IPS-18a (cell line): ENCODE measurements around the gene CD38.
"Not testable (repeated sequence)": the region's sequence is repeated elsewhere in the genome, so short reads cannot be mapped to it uniquely, and the experiment has no call there.

Source experiments
- H3K27ac ChIP-seq: one replicate; pipeline ENCODE4 v1.5.1; 2013; ENCODE audit warnings: low read length
- H3K27me3 ChIP-seq: one replicate; pipeline ENCODE4 v1.6.1; 2013; ENCODE audit warnings: mild to moderate bottlenecking, low read length; ENCODE audit not compliant: control insufficient read depth, insufficient read depth
- H3K36me3 ChIP-seq: one replicate; pipeline ENCODE4 v1.6.1; 2013; ENCODE audit warnings: low read depth, low read length; ENCODE audit not compliant: control insufficient read depth
- H3K4me1 ChIP-seq: one replicate; pipeline ENCODE4 v1.6.1; 2013; ENCODE audit warnings: low read depth, low read length; ENCODE audit not compliant: control insufficient read depth
- H3K4me3 ChIP-seq: one replicate; pipeline ENCODE4 v1.5.1; 2013; ENCODE audit warnings: low read length
- H3K9ac ChIP-seq: one replicate; pipeline ENCODE4 v1.6.1; 2013; ENCODE audit warnings: mild to moderate bottlenecking, low read length, moderate library complexity
- H3K9me3 ChIP-seq: one replicate; pipeline ENCODE4 v1.6.1; 2013; ENCODE audit warnings: low read depth, low read length; ENCODE audit not compliant: control insufficient read depth

Gene CD38

GRCh38 chr4:15805583-15806517 is 27.7 kb downstream of the CD38 start:
- H3K4me1 ChIP-seq: no peaks in the 10 kb centered on the region
- H3K9ac ChIP-seq: no peak overlapping the region
- H3K27ac ChIP-seq: no peak overlapping the region

GRCh38 chr4:15809058-15809457 is 30.9 kb downstream of the CD38 start:
- peaks cover 6% of the 10 kb centered on the region for H3K4me1 ChIP-seq
- no peak overlapping the region for H3K4me3 ChIP-seq
- H3K9ac ChIP-seq: no peak overlapping the region
- H3K27me3 ChIP-seq: no peaks in the 10 kb centered on the region
- H3K36me3 ChIP-seq: no peaks in the 10 kb centered on the region
- H3K27ac ChIP-seq: no peak overlapping the region
- no peaks in the 10 kb centered on the region for H3K9me3 ChIP-seq

More at GRCh38 chr4:15805583-15806517, 27.7 kb downstream of the CD38 start:
- no peaks in the 10 kb centered on the region for H3K36me3 ChIP-seq
- H3K4me3 ChIP-seq: no peak overlapping the region
- H3K9me3 ChIP-seq: no peaks in the 10 kb centered on the region
- no peaks in the 10 kb centered on the region for H3K27me3 ChIP-seq

GRCh38 chr4:15809466-15809865 is 31.3 kb downstream of the CD38 start:
- Histone ChIP-seq H3K27ac (no peak overlapping the region), H3K4me3 (no peak overlapping the region), H3K9me3 (no peaks in the 10 kb centered on the region)

GRCh38 chr4:15811703-15812337 is 33.7 kb downstream of the CD38 start:
- no peaks in the 10 kb centered on the region for H3K9me3 ChIP-seq
- H3K4me3 ChIP-seq: no peak overlapping the region
- no peaks in the 10 kb centered on the region for H3K27me3 ChIP-seq
- H3K4me1 ChIP-seq: peaks cover 6% of the 10 kb centered on the region
- H3K9ac ChIP-seq: no peak overlapping the region
- no peak overlapping the region for H3K27ac ChIP-seq
- no peaks in the 10 kb centered on the region for H3K36me3 ChIP-seq

More at GRCh38 chr4:15809466-15809865, 31.3 kb downstream of the CD38 start:
- H3K36me3 ChIP-seq: no peaks in the 10 kb centered on the region
- peaks cover 6% of the 10 kb centered on the region for H3K4me1 ChIP-seq
- H3K9ac ChIP-seq: no peak overlapping the region
- H3K27me3 ChIP-seq: no peaks in the 10 kb centered on the region

- Histone ChIP-seq H3K9ac (no peak overlapping the region), H3K27me3 (no peaks in the 10 kb centered on the region), H3K36me3 (no peaks in the 10 kb centered on the region), H3K9me3 (no peaks in the 10 kb centered on the region), H3K4me3 (no peak overlapping the region), H3K27ac (no peak overlapping the region), H3K4me1 (no peaks in the 10 kb centered on the region)
Observed at GRCh38 chr4:15832523-15833451, 54.7 kb downstream of the CD38 start.

- H3K9ac ChIP-seq: no peak overlapping the region
- no peaks in the 10 kb centered on the region for H3K27me3 ChIP-seq
- no peaks in the 10 kb centered on the region for H3K9me3 ChIP-seq
- H3K36me3 ChIP-seq: no peaks in the 10 kb centered on the region
- H3K4me3 ChIP-seq: no peak overlapping the region
- H3K4me1 ChIP-seq: no peaks in the 10 kb centered on the region
- H3K27ac ChIP-seq: no peak overlapping the region
Observed at GRCh38 chr4:15833801-15834200, 55.7 kb downstream of the CD38 start.

GRCh38 chr4:15836362-15836761 is 58.2 kb downstream of the CD38 start:
- no peaks in the 10 kb centered on the region for H3K4me1 ChIP-seq
- no peaks in the 10 kb centered on the region for H3K9me3 ChIP-seq
- no peak overlapping the region for H3K4me3 ChIP-seq
- H3K27ac ChIP-seq: no peak overlapping the region
- no peaks in the 10 kb centered on the region for H3K36me3 ChIP-seq
- H3K27me3 ChIP-seq: no peaks in the 10 kb centered on the region
- H3K9ac ChIP-seq: no peak overlapping the region

- no peaks in the 10 kb centered on the region for H3K4me1 ChIP-seq
- H3K36me3 ChIP-seq: no peaks in the 10 kb centered on the region
- H3K27me3 ChIP-seq: no peaks in the 10 kb centered on the region
- H3K9ac ChIP-seq: no peak overlapping the region
- no peak overlapping the region for H3K4me3 ChIP-seq
- H3K9me3 ChIP-seq: no peaks in the 10 kb centered on the region
- no peak overlapping the region for H3K27ac ChIP-seq
Observed at GRCh38 chr4:15837591-15837990, 59.5 kb downstream of the CD38 start.

GRCh38 chr4:15841194-15841730 is 63.1 kb downstream of the CD38 start:
- not testable (repeated sequence) for H3K4me3 ChIP-seq, H3K4me1 ChIP-seq, H3K9me3 ChIP-seq, H3K9ac ChIP-seq, H3K27me3 ChIP-seq, H3K27ac ChIP-seq, H3K36me3 ChIP-seq

GRCh38 chr4:15847746-15848145 is 69.6 kb downstream of the CD38 start:
- Histone ChIP-seq H3K4me3 (no peak overlapping the region), H3K27me3 (no peaks in the 10 kb centered on the region), H3K4me1 (no peaks in the 10 kb centered on the region), H3K9me3 (no peaks in the 10 kb centered on the region), H3K27ac (no peak overlapping the region), H3K9ac (no peak overlapping the region), H3K36me3 (no peaks in the 10 kb centered on the region)
